HG03280 (cell line): ENCODE data around the gene DCHS2.

ENCODE experiments used
- ATAC-seq: cut with Tn5 transposase; IDR thresholded peaks from one replicate; pipeline ENCODE4 v1.9.1; 2021; ENCODE audit warnings: mild to moderate bottlenecking, moderate library complexity; ENCODE audit not compliant: unreplicated experiment

The DCHS2 gene

GRCh38 chr4:154489558-154490233 lies 1.9 kb downstream of the DCHS2 start:
- no peak for ATAC-seq

GRCh38 chr4:154487145-154487544 lies 4.5 kb downstream of the DCHS2 start:
- no peak for ATAC-seq

GRCh38 chr4:154485127-154485773 lies 6.3 kb downstream of the DCHS2 start:
- ATAC-seq = peak; percentile 90

- peak; percentile 25 for ATAC-seq
Observed at GRCh38 chr4:154478547-154478946, 13.1 kb downstream of the DCHS2 start.

GRCh38 chr4:154478128-154478527 lies 13.5 kb downstream of the DCHS2 start:
- ATAC-seq = peak; percentile 74

- ATAC-seq = no peak
Observed at GRCh38 chr4:154476232-154476631, 15.4 kb downstream of the DCHS2 start.

GRCh38 chr4:154475820-154476219 lies 15.8 kb downstream of the DCHS2 start:
- no peak for ATAC-seq

- no peak for ATAC-seq
Observed at GRCh38 chr4:154473497-154473896, 18.1 kb downstream of the DCHS2 start.

- ATAC-seq = no peak
Observed at GRCh38 chr4:154472858-154473257, 18.7 kb downstream of the DCHS2 start.

GRCh38 chr4:154471526-154472331 lies 19.9 kb downstream of the DCHS2 start:
- ATAC-seq = no peak

- peak; percentile 67 for ATAC-seq
Observed at GRCh38 chr4:154471032-154471431, 20.6 kb downstream of the DCHS2 start.

- ATAC-seq = no peak
Observed at GRCh38 chr4:154467886-154468285, 23.7 kb downstream of the DCHS2 start.

- ATAC-seq = no peak
Observed at GRCh38 chr4:154466336-154466735, 25.3 kb downstream of the DCHS2 start.

- ATAC-seq = no peak
Observed at GRCh38 chr4:154465085-154465484, 26.5 kb downstream of the DCHS2 start.

- no peak for ATAC-seq
Observed at GRCh38 chr4:154464654-154465053, 26.9 kb downstream of the DCHS2 start.

GRCh38 chr4:154462081-154462810 lies 29.4 kb downstream of the DCHS2 start:
- no peak for ATAC-seq

- no peak for ATAC-seq
Observed at GRCh38 chr4:154457471-154457870, 34.1 kb downstream of the DCHS2 start.

- ATAC-seq = no peak
Observed at GRCh38 chr4:154456889-154457288, 34.7 kb downstream of the DCHS2 start.

- no peak for ATAC-seq
Observed at GRCh38 chr4:154456240-154456639, 35.4 kb downstream of the DCHS2 start.

- ATAC-seq = no peak
Observed at GRCh38 chr4:154455111-154455510, 36.5 kb downstream of the DCHS2 start.

GRCh38 chr4:154454710-154455109 lies 36.9 kb downstream of the DCHS2 start:
- no peak for ATAC-seq
